Endothelial cell of umbilical vein (primary cell): ENCODE results near the gene GPALPP1. TPM values are rescaled to one million over a fixed set of nuclear protein-coding genes. Genes with fewer than 3 reads are reported as not detected.

ENCODE experiments used
- BruUV-seq: library from RNA; stranded (reverse); fragments of 400-500 nt; replicated peaks from 2 replicates; lab custom pipeline; 2021; lab: Mats Ljungman, UMichigan
- CTCF ChIA-PET: fragments of 300-600, 350-600 bp; sonication (Branson Sonifier 250); formaldehyde crosslinking; loops from one replicate; lab custom pipeline; 2021; ENCODE audit warnings: antibody characterized with exemption, inconsistent platforms; lab: Charles Lee
- POLR2A ChIA-PET: fragments of 300-600, 350-600 bp; sonication (Branson Sonifier 250); formaldehyde crosslinking; loops from one replicate; lab custom pipeline; 2021; ENCODE audit warnings: antibody characterized with exemption, inconsistent platforms; lab: Charles Lee
- DNase-seq: peaks from one replicate; pipeline ENCODE4 v3.0.0-alpha.2; 2011; ENCODE audit warnings: low read depth, low spot score
- FAIRE-seq: peaks from 2 replicates; lab custom pipeline; 2011; peaks lifted over from hg19 to GRCh38; lab: Jason Lieb, UNC
- H2AFZ ChIP-seq: 2 replicates; pipeline ENCODE4 v1.6.0; 2012; ENCODE audit warnings: low read depth, low read length, control low read depth, inconsistent platforms
- H3K27ac ChIP-seq: 2 replicates; pipeline ENCODE4 v1.5.1; 2011; ENCODE audit warnings: low read depth, mild to moderate bottlenecking, control low read depth, low read length, moderate library complexity; ENCODE audit not compliant: insufficient read depth
- H3K27me3 ChIP-seq, 2 experiments: 2 replicates each; pipeline versions ENCODE4 v1.6.0 to v1.6.1; 2011; ENCODE audit warnings: low read length in 2 of 2, mixed read lengths in 1 of 2; ENCODE audit not compliant: control insufficient read depth in 2 of 2, insufficient read depth in 2 of 2
- H3K36me3 ChIP-seq, 2 experiments: 2 replicates in 1 of 2; 3 replicates in 1 of 2; pipeline ENCODE4 v1.5.1; 2011; ENCODE audit warnings: low read length in 2 of 2, mild to moderate bottlenecking in 1 of 2, moderate library complexity in 1 of 2; ENCODE audit not compliant: control insufficient read depth in 2 of 2, insufficient read depth in 2 of 2; ENCODE audit errors: extremely low read depth in 1 of 2
- H3K4me1 ChIP-seq: 3 replicates; pipeline ENCODE4 v1.5.1; 2011; ENCODE audit warnings: mild to moderate bottlenecking, low read length; ENCODE audit not compliant: control insufficient read depth, insufficient read depth; ENCODE audit errors: extremely low read depth
- H3K4me2 ChIP-seq: 2 replicates; pipeline ENCODE4 v1.6.1; 2011; ENCODE audit warnings: low read length, control low read depth, mixed read lengths; ENCODE audit not compliant: insufficient read depth
- H3K4me3 ChIP-seq, 3 experiments: fragments of 200-600 bp in 1 of 3; sonication (generic), shearing (Covaris generic) in 1 of 3; replicated peaks in 1 of 3; 2 replicates each; pipeline ENCODE4 v1.5.1; 2011 to 2016; ENCODE audit warnings: control low read depth in 3 of 3, low read length in 3 of 3, mild to moderate bottlenecking in 2 of 3, inconsistent platforms in 1 of 3, low read depth in 1 of 3, moderate library complexity in 1 of 3; ENCODE audit not compliant: insufficient read depth in 1 of 3
- H3K79me2 ChIP-seq: 2 replicates; pipeline ENCODE4 v1.6.0; 2012; ENCODE audit warnings: low read length, inconsistent platforms; ENCODE audit not compliant: control insufficient read depth, insufficient read depth
- H3K9ac ChIP-seq: replicated peaks from 2 replicates; pipeline ENCODE3; 2011; ENCODE audit warnings: low read length, control low read depth; ENCODE audit not compliant: insufficient read depth; ENCODE audit errors: extremely low read depth
- H3K9me1 ChIP-seq: replicated peaks from 3 replicates; pipeline ENCODE4 v1.6.0; 2011; ENCODE audit warnings: mild to moderate bottlenecking, low read length; ENCODE audit not compliant: control insufficient read depth, insufficient read depth; ENCODE audit errors: extremely low read depth
- H3K9me3 ChIP-seq: replicated peaks from 2 replicates; pipeline ENCODE4 v1.5.1; 2012; ENCODE audit warnings: low read length, inconsistent platforms; ENCODE audit not compliant: control insufficient read depth, insufficient read depth
- H4K20me1 ChIP-seq: replicated peaks from 2 replicates; pipeline ENCODE3; 2011; ENCODE audit warnings: mild to moderate bottlenecking, low read length; ENCODE audit not compliant: control insufficient read depth, insufficient read depth; ENCODE audit errors: extremely low read depth
- EZH2 ChIP-seq: IDR thresholded peaks from 2 replicates; pipeline ENCODE4 v1.6.1; 2012; ENCODE audit warnings: borderline replicate concordance, low read depth, mild to moderate bottlenecking, moderate library complexity, low read length, inconsistent platforms; ENCODE audit not compliant: severe bottlenecking
- FOS ChIP-seq: IDR thresholded peaks from 2 replicates; pipeline ENCODE4 v1.6.1; 2011; ENCODE audit warnings: mild to moderate bottlenecking, low read length, moderate library complexity, borderline replicate concordance; ENCODE audit not compliant: insufficient read depth
- GATA2 ChIP-seq: IDR thresholded peaks from 2 replicates; pipeline ENCODE4 v1.7.0; 2011; ENCODE audit warnings: low read depth, mild to moderate bottlenecking, moderate library complexity, mixed read lengths, low read length; ENCODE audit not compliant: insufficient read length, insufficient read depth
- JUN ChIP-seq: IDR thresholded peaks from 2 replicates; pipeline ENCODE4 v1.6.1; 2011; ENCODE audit warnings: borderline replicate concordance, low read depth; ENCODE audit not compliant: insufficient read length, insufficient read depth
- MAX ChIP-seq: IDR thresholded peaks from 2 replicates; pipeline ENCODE4 v1.6.1; 2011; ENCODE audit not compliant: insufficient read depth, insufficient read length
- MYC ChIP-seq: IDR thresholded peaks from one replicate; pipeline ENCODE4 v1.6.1; 2011; ENCODE audit warnings: mild to moderate bottlenecking, low read depth, low read length
- POLR2A ChIP-seq: IDR thresholded peaks from 2 replicates; pipeline ENCODE4 v1.6.1; 2012; ENCODE audit warnings: low read depth, mild to moderate bottlenecking, control low read depth, low read length
- POLR2AphosphoS5 ChIP-seq: IDR thresholded peaks from 2 replicates; pipeline ENCODE4 v1.6.1; 2012; ENCODE audit warnings: low read depth, mild to moderate bottlenecking, control low read depth, low read length, moderate library complexity; ENCODE audit not compliant: insufficient read depth
- dilution Hi-C: fragments of 300-500 bp; cut with MboI; formaldehyde crosslinking; loops from one replicate; pipeline ENCODE4 v1.15.0; 2019; ENCODE audit warnings: low sequenced_read_pairs; ENCODE audit not compliant: extremely low pct_ligation_motif_present
- intact Hi-C: fragments of 100-400 bp; cut with micrococcal nuclease; formaldehyde crosslinking; loops from one replicate; pipeline ENCODE4 v1.10.0; 2022
- polyA plus RNA-seq, 4 experiments: library from polyadenylated mRNA; depleted of rRNA in 3 of 4; stranded (reverse) in 3 of 4; unstranded in 1 of 4; fragments of >200 nt; gene quantifications; 2 replicates each; pipeline versions ENCODE4 v1.2.1 to v1.2.3, GENCODE V29; 2011 to 2012; ENCODE audit warnings: missing spikeins in 1 of 4
- total RNA-seq: library from RNA; stranded (reverse); gene quantifications from 2 replicates; pipeline ENCODE4 v1.2.3, GENCODE V29; 2021
- TF ChIP-seq, protein P1 (sequence below), 2 donors: IDR thresholded peaks; 1 replicate in 1 of 2; 2 replicates in 1 of 2; pipeline ENCODE4 v1.5.1; 2011; ENCODE audit warnings: low read length in 2 of 2, mild to moderate bottlenecking in 2 of 2, moderate library complexity in 2 of 2, control low read depth in 1 of 2, inconsistent platforms in 1 of 2, low read depth in 1 of 2; ENCODE audit not compliant: insufficient read depth in 1 of 2; ENCODE audit errors: extremely low read depth in 1 of 2

The GPALPP1 gene
- total and polyA plus RNA-seq, 2 donors (not counting 3 experiments of a cell fraction or from before 2014, with no cell fraction given), result 8.5 to 28.2 TPM

GRCh38 chr13:45004096-45004495 is 14.8 kb downstream of the GPALPP1 start:
- H3K36me3 ChIP-seq, result peaks cover 5 to 9% of the 10 kb centered on the region in 2 experiments
- H3K79me2 ChIP-seq, result no peaks in the 10 kb centered on the region
- no peak overlapping the region for H2AFZ ChIP-seq
- H4K20me1 ChIP-seq, result no peaks in the 10 kb centered on the region
- dilution Hi-C loops, result no loop called here
- H3K27ac ChIP-seq, result no peak overlapping the region
- H3K27me3 ChIP-seq, result no peaks in the 10 kb centered on the region
- CTCF ChIA-PET, result no interaction called here
- H3K9me1 ChIP-seq, result no peaks in the 10 kb centered on the region
- H3K4me2 ChIP-seq, result no peak overlapping the region
- BruUV-seq, result no TSS peak
- no peak overlapping the region for H3K9ac ChIP-seq
- POLR2A ChIA-PET, result no interaction called here
- DNase-seq, result no peak
- H3K9me3 ChIP-seq, result no peaks in the 10 kb centered on the region
- FAIRE-seq, result no peak
- H3K4me3 ChIP-seq, result no peak overlapping the region
- TF ChIP-seq FOS (no peak), MAX (no peak), POLR2AphosphoS5 (no peak), POLR2A (no peak), JUN (no peak)
- TF ChIP-seq, protein P1, sequence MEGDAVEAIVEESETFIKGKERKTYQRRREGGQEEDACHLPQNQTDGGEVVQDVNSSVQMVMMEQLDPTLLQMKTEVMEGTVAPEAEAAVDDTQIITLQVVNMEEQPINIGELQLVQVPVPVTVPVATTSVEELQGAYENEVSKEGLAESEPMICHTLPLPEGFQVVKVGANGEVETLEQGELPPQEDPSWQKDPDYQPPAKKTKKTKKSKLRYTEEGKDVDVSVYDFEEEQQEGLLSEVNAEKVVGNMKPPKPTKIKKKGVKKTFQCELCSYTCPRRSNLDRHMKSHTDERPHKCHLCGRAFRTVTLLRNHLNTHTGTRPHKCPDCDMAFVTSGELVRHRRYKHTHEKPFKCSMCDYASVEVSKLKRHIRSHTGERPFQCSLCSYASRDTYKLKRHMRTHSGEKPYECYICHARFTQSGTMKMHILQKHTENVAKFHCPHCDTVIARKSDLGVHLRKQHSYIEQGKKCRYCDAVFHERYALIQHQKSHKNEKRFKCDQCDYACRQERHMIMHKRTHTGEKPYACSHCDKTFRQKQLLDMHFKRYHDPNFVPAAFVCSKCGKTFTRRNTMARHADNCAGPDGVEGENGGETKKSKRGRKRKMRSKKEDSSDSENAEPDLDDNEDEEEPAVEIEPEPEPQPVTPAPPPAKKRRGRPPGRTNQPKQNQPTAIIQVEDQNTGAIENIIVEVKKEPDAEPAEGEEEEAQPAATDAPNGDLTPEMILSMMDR (IDR thresholded peaks at IDR 0.05; ENCODE audit: extremely low read depth in 1 of 2, insufficient read depth in 1 of 2, low read depth in 1 of 2, low read length in 2 of 2), result no peak
- intact Hi-C loops, result no loop called here
- no peaks in the 10 kb centered on the region for H3K4me1 ChIP-seq

GRCh38 chr13:45007225-45007624 is 17.9 kb downstream of the GPALPP1 start:
- Histone ChIP-seq H2AFZ (no peak overlapping the region), H3K9ac (no peak overlapping the region), H3K4me3 (no peak overlapping the region), H3K27me3 (no peaks in the 10 kb centered on the region), H3K9me3 (no peaks in the 10 kb centered on the region), H3K9me1 (no peaks in the 10 kb centered on the region), H3K36me3 (peaks cover 5 to 14% of the 10 kb centered on the region in 2 experiments), H3K27ac (no peak overlapping the region), H3K4me2 (no peak overlapping the region), H3K4me1 (no peaks in the 10 kb centered on the region), H4K20me1 (no peaks in the 10 kb centered on the region), H3K79me2 (no peaks in the 10 kb centered on the region)
- POLR2A ChIA-PET, result no interaction called here
- dilution Hi-C loops (no loop called here), intact Hi-C loops (no loop called here)
- TF ChIP-seq MAX (no peak), FOS (no peak), JUN (no peak), POLR2A (no peak), MYC (no peak), EZH2 (no peak), GATA2 (no peak), POLR2AphosphoS5 (no peak)
- TF ChIP-seq, protein P1 (IDR thresholded peaks at IDR 0.05; ENCODE audit: extremely low read depth in 1 of 2, insufficient read depth in 1 of 2, low read depth in 1 of 2, low read length in 2 of 2), result no peak
- no TSS peak for BruUV-seq
- DNase-seq (no peak), FAIRE-seq (no peak)
- CTCF ChIA-PET, result interaction anchor here (0.9 kb wide), 1 partner anchor 15 kb away, joined by 4 read pairs; no protein-coding TSS in a partner anchor
